ENCODE data around the gene SSRP1.

Gene SSRP1

GRCh38 chr11:57310630-57311086, 25.0 kb downstream of the SSRP1 start:
- TF ChIP-seq CTCF (IDR thresholded peaks at IDR 0.05) (no peak), ZFX (IDR thresholded peaks at IDR 0.05; ENCODE audit: borderline replicate concordance) (no peak)
- peak overlapping the region; percentile 73 for H3K27ac ChIP-seq

- no peak for TF ChIP-seq CTCF (IDR thresholded peaks at IDR 0.05)
- TF ChIP-seq ZFX (IDR thresholded peaks at IDR 0.05; ENCODE audit: borderline replicate concordance): no peak
- H3K27ac ChIP-seq: no peak overlapping the region
Measured at GRCh38 chr11:57310091-57310490, 25.6 kb downstream of the SSRP1 start.

GRCh38 chr11:57309106-57310059, 26.3 kb downstream of the SSRP1 start:
- no peak for TF ChIP-seq CTCF (IDR thresholded peaks at IDR 0.05)
- no peak for TF ChIP-seq ZFX (IDR thresholded peaks at IDR 0.05; ENCODE audit: borderline replicate concordance)
- no peak overlapping the region for H3K27ac ChIP-seq

GRCh38 chr11:57308426-57309060, 27.1 kb downstream of the SSRP1 start:
- no peak for TF ChIP-seq ZFX (IDR thresholded peaks at IDR 0.05; ENCODE audit: borderline replicate concordance)
- no peak for TF ChIP-seq CTCF (IDR thresholded peaks at IDR 0.05)
- H3K27ac ChIP-seq: no peak overlapping the region

GRCh38 chr11:57307666-57308270, 27.9 kb downstream of the SSRP1 start:
- no peak overlapping the region for H3K27ac ChIP-seq
- no peak for TF ChIP-seq CTCF (IDR thresholded peaks at IDR 0.05)
- TF ChIP-seq ZFX (IDR thresholded peaks at IDR 0.05; ENCODE audit: borderline replicate concordance): no peak

- H3K27ac ChIP-seq: no peak overlapping the region
- TF ChIP-seq CTCF (IDR thresholded peaks at IDR 0.05) (no peak), ZFX (IDR thresholded peaks at IDR 0.05; ENCODE audit: borderline replicate concordance) (no peak)
Measured at GRCh38 chr11:57306940-57307565, 28.6 kb downstream of the SSRP1 start.

Data from 22Rv1 (cell line).